RWPE2 (cell line): ENCODE data around the gene SLC35D1.

Source experiments
- ATAC-seq: fragments of 200-7000 bp; cut with Tn5 transposase; 3 replicates; pipeline ENCODE4 v1.9.1; 2021; ENCODE audit warnings: low read depth
- DNase-seq: peaks from one replicate; pipeline ENCODE4 v3.0.0-alpha.2; 2020; ENCODE audit warnings: low spot score
- H3K27ac ChIP-seq: fragments of 450-650 bp; 2 replicates; pipeline ENCODE4 v1.5.1; 2017; ENCODE audit warnings: mild to moderate bottlenecking; ENCODE audit not compliant: poor library complexity, severe bottlenecking
- H3K27me3 ChIP-seq: fragments of 250-450 bp; sonication (Bioruptor Pico); 2 replicates; pipeline ENCODE4 v1.5.1; 2021; ENCODE audit warnings: mild to moderate bottlenecking, moderate library complexity; ENCODE audit not compliant: insufficient read depth, poor library complexity, severe bottlenecking
- H3K36me3 ChIP-seq: fragments of 250-450 bp; sonication (Bioruptor Pico); 2 replicates; pipeline ENCODE4 v1.5.1; 2020; ENCODE audit warnings: low read depth, mild to moderate bottlenecking, moderate library complexity
- H3K4me1 ChIP-seq: fragments of 250-450 bp; sonication (Bioruptor Pico); 2 replicates; pipeline ENCODE4 v1.5.1; 2021; ENCODE audit warnings: mild to moderate bottlenecking, moderate library complexity; ENCODE audit not compliant: insufficient read depth, poor library complexity, severe bottlenecking
- H3K4me3 ChIP-seq: fragments of 250-450 bp; sonication (Bioruptor Pico); 2 replicates; pipeline ENCODE4 v1.5.1; 2021; ENCODE audit warnings: mild to moderate bottlenecking, moderate library complexity; ENCODE audit not compliant: severe bottlenecking
- H3K9me3 ChIP-seq: fragments of 250-450 bp; sonication (Bioruptor Pico); 2 replicates; pipeline ENCODE4 v1.5.1; 2021; ENCODE audit warnings: mild to moderate bottlenecking, moderate library complexity; ENCODE audit not compliant: severe bottlenecking
- CTCF ChIP-seq: fragments of 450-650 bp; IDR thresholded peaks from one replicate; pipeline ENCODE4 v1.5.1; 2017; ENCODE audit warnings: mild to moderate bottlenecking, moderate library complexity; ENCODE audit not compliant: poor library complexity, severe bottlenecking

Gene SLC35D1

GRCh38 chr1:67052741-67053534, 1.0 kb downstream of the SLC35D1 start:
- no peaks in the 10 kb centered on the region for H3K27me3 ChIP-seq
- H3K27ac ChIP-seq = peak overlapping the region; percentile 68
- peak overlapping the region; percentile 61 for H3K4me3 ChIP-seq

GRCh38 chr1:67051196-67051595, 2.8 kb downstream of the SLC35D1 start:
- Histone ChIP-seq H3K9me3 (no peaks in the 10 kb centered on the region), H3K27ac (no peak overlapping the region), H3K36me3 (peaks cover 53% of the 10 kb centered on the region), H3K27me3 (no peaks in the 10 kb centered on the region), H3K4me1 (peaks cover 12% of the 10 kb centered on the region), H3K4me3 (no peak overlapping the region)
- no peak for ATAC-seq
- no peak for TF ChIP-seq CTCF
- DNase-seq = no peak

More at GRCh38 chr1:67052741-67053534, 1.0 kb downstream of the SLC35D1 start:
- no peaks in the 10 kb centered on the region for H3K9me3 ChIP-seq
- H3K4me1 ChIP-seq = peaks cover 12% of the 10 kb centered on the region
- H3K36me3 ChIP-seq = peaks cover 36% of the 10 kb centered on the region
- ATAC-seq (peak; percentile 69), DNase-seq (peak; percentile 80)
- no peak for TF ChIP-seq CTCF

- Histone ChIP-seq H3K36me3 (peaks cover 80% of the 10 kb centered on the region), H3K27ac (no peak overlapping the region), H3K4me3 (no peak overlapping the region), H3K27me3 (no peaks in the 10 kb centered on the region), H3K9me3 (no peaks in the 10 kb centered on the region), H3K4me1 (no peaks in the 10 kb centered on the region)
- ATAC-seq (no peak), DNase-seq (no peak)
- TF ChIP-seq CTCF = no peak
These were observed 9.2 kb downstream of the SLC35D1 start for GRCh38 chr1:67044631-67045270.

- no peak for TF ChIP-seq CTCF
- DNase-seq (no peak), ATAC-seq (no peak)
- Histone ChIP-seq H3K36me3 (peaks cover 72% of the 10 kb centered on the region), H3K4me3 (no peak overlapping the region), H3K9me3 (no peaks in the 10 kb centered on the region), H3K4me1 (no peaks in the 10 kb centered on the region), H3K27ac (no peak overlapping the region), H3K27me3 (no peaks in the 10 kb centered on the region)
These were observed 10.6 kb downstream of the SLC35D1 start for GRCh38 chr1:67043366-67043765.
